K562 (cell line): ENCODE data around the gene NDUFAF3. TPM values are rescaled to one million over a fixed set of nuclear protein-coding genes. Genes with fewer than 3 reads are reported as not detected.
A peak's percentile ranks its signal among the peaks of the same experiment; 100 is the strongest.

ENCODE experiments used
- ARID2 ChIP-seq: fragments of 450-650 bp; IDR thresholded peaks from 2 replicates; pipeline ENCODE4 v1.6.1; 2017; ENCODE audit warnings: antibody characterized with exemption, mild to moderate bottlenecking
- BDP1 ChIP-seq: IDR thresholded peaks from 3 replicates; pipeline ENCODE4 v1.6.1; 2011; ENCODE audit not compliant: insufficient read length, insufficient read depth
- CBFA2T3 ChIP-seq: fragments of 450-650 bp; IDR thresholded peaks from 2 replicates; pipeline ENCODE4 v1.6.1; 2017
- CCNT2 ChIP-seq: IDR thresholded peaks from 2 replicates; pipeline ENCODE4 v1.6.1; 2011; ENCODE audit warnings: borderline replicate concordance, low read depth, mild to moderate bottlenecking, moderate library complexity, mixed read lengths, low read length; ENCODE audit not compliant: insufficient read length; ENCODE audit errors: extremely low read depth
- E2F3 ChIP-seq: fragments of 250-450 bp; sonication (Bioruptor Pico); IDR thresholded peaks from 2 replicates; pipeline ENCODE4 v1.4.0; 2020; ENCODE audit warnings: mild to moderate bottlenecking
- E2F8 ChIP-seq: fragments of 450-650 bp; IDR thresholded peaks from 2 replicates; pipeline ENCODE4 v1.7.1; 2018; ENCODE audit warnings: mild to moderate bottlenecking, low read depth; ENCODE audit not compliant: partially characterized antibody
- ELF2 ChIP-seq: fragments of 250-450 bp; sonication (Bioruptor Pico); IDR thresholded peaks from 2 replicates; pipeline ENCODE4 v1.5.0; 2021; ENCODE audit warnings: mild to moderate bottlenecking
- FUS ChIP-seq: fragments of 200-400 bp; formaldehyde crosslinking; optimal IDR thresholded peaks from 2 replicates; pipeline ENCODE3; 2017; ENCODE audit warnings: low read depth, low read length
- HDAC6 ChIP-seq: IDR thresholded peaks from 2 replicates; pipeline ENCODE4 v1.6.1; 2012; ENCODE audit warnings: low read depth, mild to moderate bottlenecking, control low read depth, inconsistent platforms, low read length, moderate library complexity
- HMG20B ChIP-seq: fragments of 250-450 bp; sonication (Bioruptor Pico); IDR thresholded peaks from 2 replicates; pipeline ENCODE4 v1.5.0; 2021; ENCODE audit warnings: mild to moderate bottlenecking
- JUND ChIP-seq, 2 experiments: IDR thresholded peaks; 2 replicates in 1 of 2; 3 replicates in 1 of 2; pipeline ENCODE4 v1.6.1; 2011; ENCODE audit warnings: borderline replicate concordance in 2 of 2, low read depth in 2 of 2, low read length in 2 of 2, improper control_type of control experiment in 1 of 2, missing biosample characterization in 1 of 2, missing genetic modification characterization in 1 of 2, missing genetic modification reagents in 1 of 2
- MCM3 ChIP-seq: fragments of 450-650 bp; IDR thresholded peaks from 2 replicates; pipeline ENCODE4 v1.6.1; 2016
- MCM5 ChIP-seq: fragments of 450-650 bp; IDR thresholded peaks from 2 replicates; pipeline ENCODE4 v1.6.1; 2016; ENCODE audit warnings: low read depth
- MXI1 ChIP-seq: IDR thresholded peaks from 2 replicates; pipeline ENCODE4 v1.6.1; 2011; ENCODE audit warnings: low read depth, mild to moderate bottlenecking, improper control_type of control experiment, low read length
- NFRKB ChIP-seq: fragments of 450-650 bp; IDR thresholded peaks from 2 replicates; pipeline ENCODE4 v1.6.1; 2016; ENCODE audit warnings: low read depth
- NFXL1 ChIP-seq: fragments of 450-650 bp; formaldehyde crosslinking; IDR thresholded peaks from 2 replicates; pipeline ENCODE4 v1.4.0; 2021; ENCODE audit warnings: mild to moderate bottlenecking
- RBBP5 ChIP-seq: fragments of 200-600 bp; sonication (generic); IDR thresholded peaks from 2 replicates; pipeline ENCODE4 v1.6.1; 2012; ENCODE audit warnings: borderline replicate concordance, mild to moderate bottlenecking, low read length, control low read depth, inconsistent platforms; ENCODE audit not compliant: insufficient read depth, poor library complexity, severe bottlenecking
- SAFB2 ChIP-seq: fragments of 200-400 bp; formaldehyde crosslinking; IDR thresholded peaks from 2 replicates; pipeline ENCODE4 v1.6.1; 2018; ENCODE audit warnings: borderline replicate concordance, low read length, low read depth, moderate library complexity; ENCODE audit not compliant: severe bottlenecking
- SLC30A9 ChIP-seq: fragments of 250-450 bp; sonication (Bioruptor Pico); IDR thresholded peaks from 2 replicates; pipeline ENCODE4 v1.8.0; 2022; ENCODE audit warnings: mild to moderate bottlenecking, moderate library complexity
- SPI1 ChIP-seq: IDR thresholded peaks from 2 replicates; pipeline ENCODE4 v1.6.1; 2011; ENCODE audit warnings: low read depth, low read length, control low read depth, borderline replicate concordance
- TBP ChIP-seq: optimal IDR thresholded peaks from 2 replicates; pipeline ENCODE3; 2011; ENCODE audit warnings: low read depth, low read length, improper control_type of control experiment
- TFAM ChIP-seq: fragments of 250-450 bp; sonication (Bioruptor Pico); conservative IDR thresholded peaks from 2 replicates; pipeline ENCODE4 v1.5.0; 2021; ENCODE audit warnings: mild to moderate bottlenecking, moderate library complexity
- ZBTB7A ChIP-seq: IDR thresholded peaks from 2 replicates; pipeline ENCODE4 v1.6.1; 2011; ENCODE audit warnings: low read depth, mild to moderate bottlenecking, low read length, moderate library complexity, borderline replicate concordance; ENCODE audit not compliant: control insufficient read depth
- ZKSCAN1 ChIP-seq: fragments of 150-350 bp; IDR thresholded peaks from 2 replicates; pipeline ENCODE4 v1.6.1; 2016; ENCODE audit warnings: low read depth, low read length
- ZNF197 ChIP-seq: fragments of 200-800 bp; sonication (Bioruptor generic); IDR thresholded peaks from 2 replicates; pipeline ENCODE4 v1.6.1; 2016; ENCODE audit warnings: low read depth, missing genetic modification characterization, missing compliant biosample characterization
- ZNF354B ChIP-seq: fragments of 250-450 bp; sonication (Bioruptor Pico); IDR thresholded peaks from 2 replicates; pipeline ENCODE4 v1.4.0; 2020
- ZNF431 ChIP-seq: sonication (generic); formaldehyde crosslinking; IDR thresholded peaks from 2 replicates; pipeline ENCODE4 v1.8.0; 2022; ENCODE audit warnings: mild to moderate bottlenecking, missing genetic modification reagents
- ZNF436 ChIP-seq: fragments of 250-450, 450-650 bp; sonication (Bioruptor Pico); formaldehyde crosslinking; IDR thresholded peaks from 2 replicates; pipeline ENCODE4 v1.7.0; 2020; ENCODE audit warnings: mild to moderate bottlenecking
- ZNF76 ChIP-seq: fragments of 250-450 bp; sonication (Bioruptor Pico); IDR thresholded peaks from 2 replicates; pipeline ENCODE4 v1.4.0; 2020; ENCODE audit warnings: mild to moderate bottlenecking, moderate library complexity, borderline replicate concordance
- polyA plus RNA-seq, 8 experiments: library from polyadenylated mRNA; depleted of rRNA in 4 of 8; stranded (reverse) in 5 of 8; unstranded in 3 of 8; fragments of >200 nt; fragmentation: Nextera tagmentation in 2 of 8; fragmentation: Illumina TruSeq in 1 of 8; extraction: Ambion mirVana in 2 of 8; extraction: Trizol in 1 of 8; gene quantifications; 2 replicates each; pipeline versions ENCODE4 v1.2.1 to v1.2.3, GENCODE V29; 2011 to 2014; ENCODE audit warnings: inconsistent platforms in 1 of 8, missing spikeins in 1 of 8
- total RNA-seq, 7 experiments: library from RNA; depleted of rRNA in 6 of 7; stranded (reverse); fragments of >200 nt in 6 of 7; fragmentation: Illumina TruSeq in 2 of 7; extraction: Trizol in 2 of 7; gene quantifications; 2 replicates each; pipeline versions ENCODE4 v1.2.1 to v1.2.3, GENCODE V29; 2011 to 2021; ENCODE audit warnings: low replicate concordance in 1 of 7

Gene NDUFAF3
- total and polyA plus RNA-seq, 9 of the 15 experiments (the other 6 are each of a cell fraction or from before 2014, with no cell fraction given) = 17.0 to 127 (median 36.3) TPM

- no peak for TF ChIP-seq CBFA2T3
- TF ChIP-seq BDP1 = no peak
- no peak for TF ChIP-seq RBBP5
- no peak for TF ChIP-seq ZNF76
- TF ChIP-seq SPI1 = no peak
- TF ChIP-seq ZNF436 (CRISPR knock-in tag) = no peak
- no peak for TF ChIP-seq TBP
- no peak for TF ChIP-seq HMG20B (CRISPR knock-in tag)
- TF ChIP-seq MCM5 = no peak
- TF ChIP-seq NFRKB = peak; percentile 12; the same call in 1 of the 2 replicates
- TF ChIP-seq MXI1 = no peak
- TF ChIP-seq JUND (IDR thresholded peaks at IDR 0.05; ENCODE audit: borderline replicate concordance, low read depth, low read length) = 0 out of 2 replicates have a peak, but pooled peaks have one; percentile 1
- no peak; the same call in 2 of the 3 replicates for TF ChIP-seq JUND (tag; IDR thresholded peaks at IDR 0.05; ENCODE audit: borderline replicate concordance, low read depth, low read length)
- TF ChIP-seq HDAC6 = no peak
- no peak for TF ChIP-seq SAFB2
- TF ChIP-seq ZNF354B (CRISPR knock-in tag) = no peak
- no peak for TF ChIP-seq ZNF431 (CRISPR knock-in tag)
- no peak for TF ChIP-seq MCM3
- no peak for TF ChIP-seq FUS
- no peak for TF ChIP-seq ELF2 (CRISPR knock-in tag)
- no peak for TF ChIP-seq TFAM (CRISPR knock-in tag)
- TF ChIP-seq SLC30A9 (CRISPR knock-in tag) = no peak
- no peak for TF ChIP-seq E2F3
- TF ChIP-seq ZNF197 (CRISPR knock-in tag) = no peak
- no peak for TF ChIP-seq ZKSCAN1
- peak; percentile 50; the same call in 1 of the 2 replicates for TF ChIP-seq ZBTB7A
- peak; percentile 9 for TF ChIP-seq E2F8
- TF ChIP-seq ARID2 = no peak
- peak; percentile 14 for TF ChIP-seq CCNT2
- TF ChIP-seq NFXL1 (CRISPR knock-in tag) = no peak
Observed at GRCh38 chr3:49007771-49008528, 14.0 kb upstream of the NDUFAF3 start (continued).
